IMR-90 (cell line): ENCODE results near the gene DCDC2B. TPM values are rescaled to one million over a fixed set of nuclear protein-coding genes. Genes with fewer than 3 reads are reported as not detected.

Experiments
- ATAC-seq: fragments of 200-7000 bp; cut with Tn5 transposase; 2 replicates; pipeline ENCODE4 v1.9.1; 2020; ENCODE audit warnings: low read depth, mild to moderate bottlenecking, moderate library complexity
- BruUV-seq: library from RNA; stranded (reverse); fragments of 400-500 nt; replicated peaks from 2 replicates; lab custom pipeline; 2021; lab: Mats Ljungman, UMichigan
- CTCF ChIA-PET: fragments of 300-600 bp; formaldehyde crosslinking; extraction: SDS; loops from one replicate; lab custom pipeline; 2021; ENCODE audit warnings: antibody characterized with exemption; lab: Yijun Ruan, JAX
- POLR2A ChIA-PET: fragments of 300-600 bp; sonication (Branson Sonifier 250); formaldehyde crosslinking; loops from one replicate; lab custom pipeline; 2022; ENCODE audit warnings: antibody characterized with exemption; ENCODE audit not compliant: unreplicated experiment; lab: Charles Lee
- DNase-seq: peaks from one replicate; pipeline ENCODE4 v3.0.0; 2013
- H2AFZ ChIP-seq: replicated peaks from 2 replicates; pipeline ENCODE3; 2013; ENCODE audit warnings: low read length, mild to moderate bottlenecking; ENCODE audit not compliant: poor library complexity
- H2AK5ac ChIP-seq: 2 replicates; pipeline ENCODE4 v1.6.1; 2013; ENCODE audit warnings: low read depth, low read length, inconsistent platforms
- H2AK9ac ChIP-seq: replicated peaks from 2 replicates; pipeline ENCODE3; 2013; ENCODE audit warnings: mild to moderate bottlenecking, low read depth, low read length, moderate library complexity; ENCODE audit not compliant: poor library complexity
- H2BK120ac ChIP-seq: 2 replicates; pipeline ENCODE4 v1.6.1; 2013; ENCODE audit warnings: low read depth, low read length, inconsistent platforms
- H2BK15ac ChIP-seq: 3 replicates; pipeline ENCODE4 v1.6.1; 2013; ENCODE audit warnings: low read depth, low read length, inconsistent platforms
- H2BK20ac ChIP-seq: 2 replicates; pipeline ENCODE4 v1.6.1; 2013; ENCODE audit warnings: low read depth, mild to moderate bottlenecking, inconsistent platforms, low read length, moderate library complexity
- H2BK5ac ChIP-seq: 2 replicates; pipeline ENCODE4 v1.6.1; 2013; ENCODE audit warnings: mild to moderate bottlenecking, low read depth, low read length, inconsistent platforms; ENCODE audit not compliant: poor library complexity, severe bottlenecking
- H3K14ac ChIP-seq: replicated peaks from 2 replicates; pipeline ENCODE4 v1.6.1; 2013; ENCODE audit warnings: low read depth, low read length, inconsistent platforms
- H3K18ac ChIP-seq: 2 replicates; pipeline ENCODE4 v1.6.1; 2013; ENCODE audit warnings: low read depth, low read length, control low read depth
- H3K23ac ChIP-seq: 2 replicates; pipeline ENCODE4 v1.6.1; 2013; ENCODE audit warnings: low read depth, low read length, inconsistent platforms
- H3K27ac ChIP-seq: 2 replicates; pipeline ENCODE4 v1.5.1; 2013; ENCODE audit warnings: mild to moderate bottlenecking, control low read depth, low read length; ENCODE audit not compliant: insufficient read depth
- H3K27me3 ChIP-seq: 2 replicates; pipeline ENCODE4 v1.6.1; 2013; ENCODE audit warnings: low read length; ENCODE audit not compliant: control insufficient read depth, insufficient read depth
- H3K36me3 ChIP-seq: 2 replicates; pipeline ENCODE4 v1.6.1; 2013; ENCODE audit warnings: low read length, mixed read lengths; ENCODE audit not compliant: control insufficient read depth, insufficient read depth
- H3K4ac ChIP-seq: 2 replicates; pipeline ENCODE4 v1.6.1; 2013; ENCODE audit warnings: low read depth, low read length, inconsistent platforms
- H3K4me1 ChIP-seq: 2 replicates; pipeline ENCODE4 v1.6.1; 2013; ENCODE audit warnings: low read length, mixed read lengths; ENCODE audit not compliant: control insufficient read depth, insufficient read depth
- H3K4me2 ChIP-seq: 2 replicates; pipeline ENCODE4 v1.6.1; 2013; ENCODE audit warnings: low read depth, mild to moderate bottlenecking, control low read depth, low read length, moderate library complexity
- H3K4me3 ChIP-seq: 2 replicates; pipeline ENCODE4 v1.5.1; 2013; ENCODE audit warnings: low read depth, mild to moderate bottlenecking, control low read depth, low read length, moderate library complexity; ENCODE audit not compliant: insufficient read depth
- H3K56ac ChIP-seq: 2 replicates; pipeline ENCODE4 v1.6.1; 2013; ENCODE audit warnings: low read length, inconsistent platforms; ENCODE audit not compliant: insufficient read depth; ENCODE audit errors: extremely low read depth
- H3K79me1 ChIP-seq, 2 experiments: 2 replicates each; pipeline ENCODE4 v1.6.1; 2013; ENCODE audit warnings: low read length in 2 of 2, inconsistent platforms in 1 of 2, low read depth in 1 of 2
- H3K9ac ChIP-seq: 2 replicates; pipeline ENCODE4 v1.6.1; 2013; ENCODE audit warnings: low read depth, low read length, control low read depth
- H3K9me1 ChIP-seq: 2 replicates; pipeline ENCODE4 v1.6.1; 2013; ENCODE audit warnings: low read length, inconsistent platforms; ENCODE audit not compliant: insufficient read depth
- H3K9me3 ChIP-seq: 2 replicates; pipeline ENCODE4 v1.6.1; 2013; ENCODE audit warnings: low read length; ENCODE audit not compliant: control insufficient read depth, insufficient read depth
- H4K20me1 ChIP-seq: 2 replicates; pipeline ENCODE4 v1.6.1; 2013; ENCODE audit warnings: low read length, inconsistent platforms; ENCODE audit not compliant: insufficient read depth
- H4K5ac ChIP-seq: 2 replicates; pipeline ENCODE4 v1.6.1; 2013; ENCODE audit warnings: mild to moderate bottlenecking, low read depth, low read length, control low read depth
- H4K8ac ChIP-seq, 2 experiments: 2 replicates each; pipeline ENCODE4 v1.6.1; 2013; ENCODE audit warnings: low read depth in 2 of 2, low read length in 2 of 2, control low read depth in 1 of 2, inconsistent platforms in 1 of 2
- H4K91ac ChIP-seq: 2 replicates; pipeline ENCODE4 v1.6.1; 2013; ENCODE audit warnings: low read depth, low read length, inconsistent platforms; ENCODE audit not compliant: insufficient read depth
- BHLHE40 ChIP-seq: fragments of 150-350 bp; IDR thresholded peaks from 2 replicates; pipeline ENCODE4 v1.6.1; 2016; ENCODE audit warnings: mild to moderate bottlenecking, low read depth, low read length
- CHD1 ChIP-seq: IDR thresholded peaks from 2 replicates; pipeline ENCODE4 v1.6.1; 2012; ENCODE audit warnings: low read depth, low read length, improper control_type of control experiment
- ELK1 ChIP-seq: fragments of 150-350 bp; IDR thresholded peaks from 2 replicates; pipeline ENCODE4 v1.6.1; 2016; ENCODE audit warnings: low read depth, mild to moderate bottlenecking, low read length, moderate library complexity, borderline replicate concordance
- FOS ChIP-seq: fragments of 150-350 bp; IDR thresholded peaks from 2 replicates; pipeline ENCODE4 v1.6.1; 2016; ENCODE audit warnings: low read depth, low read length
- MAFK ChIP-seq: IDR thresholded peaks from 2 replicates; pipeline ENCODE4 v1.6.1; 2012; ENCODE audit warnings: low read depth, low read length, improper control_type of control experiment
- MAZ ChIP-seq: IDR thresholded peaks from 2 replicates; pipeline ENCODE4 v1.6.1; 2012; ENCODE audit warnings: low read depth, mild to moderate bottlenecking, low read length, improper control_type of control experiment, moderate library complexity, borderline replicate concordance
- MXI1 ChIP-seq: IDR thresholded peaks from 2 replicates; pipeline ENCODE4 v1.6.1; 2012; ENCODE audit warnings: low read depth, mild to moderate bottlenecking, low read length, moderate library complexity, borderline replicate concordance
- POLR2A ChIP-seq: IDR thresholded peaks from 2 replicates; pipeline ENCODE4 v1.6.1; 2012; ENCODE audit warnings: mild to moderate bottlenecking, low read depth, low read length
- RAD21 ChIP-seq: IDR thresholded peaks from 2 replicates; pipeline ENCODE4 v1.6.1; 2012; ENCODE audit warnings: low read length, improper control_type of control experiment
- RCOR1 ChIP-seq: IDR thresholded peaks from 2 replicates; pipeline ENCODE4 v1.6.1; 2012; ENCODE audit warnings: mild to moderate bottlenecking, low read length, improper control_type of control experiment; ENCODE audit not compliant: insufficient replicate concordance
- RFX5 ChIP-seq: IDR thresholded peaks from 2 replicates; pipeline ENCODE4 v1.8.0; 2012; ENCODE audit warnings: low read depth, mild to moderate bottlenecking, low read length, moderate library complexity
- SMC3 ChIP-seq: fragments of 150-350 bp; IDR thresholded peaks from 2 replicates; pipeline ENCODE4 v1.6.1; 2016; ENCODE audit warnings: low read depth, mild to moderate bottlenecking, antibody characterized with exemption, low read length, moderate library complexity
- WGBS, 2 experiments: methylation state at CpG; one replicate each; pipeline versions ENCODE4 v1.1.5 to v1.1.7; 2013; ENCODE audit warnings: missing lambda C conversion rate in 2 of 2; ENCODE audit not compliant: insufficient read length in 1 of 2; ENCODE audit errors: extremely low coverage in 2 of 2; 5-methylcytosine and 5-hydroxymethylcytosine counted together
- dilution Hi-C: fragments of 300-500 bp; cut with HindIII; formaldehyde crosslinking; loops from one replicate; pipeline ENCODE4 v1.14.3; 2018; ENCODE audit warnings: low sequenced_read_pairs; ENCODE audit not compliant: unreplicated experiment
- in situ Hi-C: fragments of 300-500 bp; cut with MboI; formaldehyde crosslinking; loops from 3 replicates; pipeline ENCODE4 v1.14.3; 2019; ENCODE audit warnings: low sequenced_read_pairs, inconsistent platforms, mixed read lengths
- intact Hi-C: fragments of 100-400 bp; cut with micrococcal nuclease; formaldehyde crosslinking; loops from 2 replicates; pipeline ENCODE4 v1.10.0; 2022
- polyA plus RNA-seq, 3 experiments: library from polyadenylated mRNA; depleted of rRNA; stranded (reverse); fragments of >200 nt; gene quantifications; 2 replicates each; pipeline ENCODE4 v1.2.3, GENCODE V29; 2012; ENCODE audit warnings: low replicate concordance in 1 of 3
- total RNA-seq: library from RNA; depleted of rRNA; stranded (reverse); fragments of >200 nt; gene quantifications from 2 replicates; pipeline ENCODE4 v1.2.3, GENCODE V29; 2012
- TF ChIP-seq, protein P1 (sequence below): conservative IDR thresholded peaks from 2 replicates; pipeline ENCODE4 v1.5.1; 2012; ENCODE audit warnings: mild to moderate bottlenecking, low read depth, low read length, improper control_type of control experiment
- TF ChIP-seq, protein P2 (sequence below): fragments of 150-350 bp; IDR thresholded peaks from 2 replicates; pipeline ENCODE4 v1.6.1; 2017; ENCODE audit warnings: mild to moderate bottlenecking, antibody characterized with exemption, low read length, low read depth

Gene DCDC2B
- total and polyA plus RNA-seq, 2 of the 4 experiments (the other 2 are of a cell fraction), result not detected

GRCh38 chr1:32221980-32222755 lies 13.3 kb downstream of the DCDC2B start, which contains the start of the genes EIF3I and TMEM234:
Gene EIF3I, plus strand, starts transcription at chr1:32222407. Its CDS starts 35 bp downstream, at chr1:32222442.
Gene TMEM234, minus strand, starts transcription at chr1:32222353. Its CDS starts 31 bp downstream, at chr1:32222322.
- Histone ChIP-seq H2BK20ac (no peak within 1 kb of the TSS), H2BK15ac (peak within 1 kb of the TSS; percentile 17; the same call in 1 of the 3 replicates), H2AFZ (peak within 1 kb of the TSS; percentile 84), H2BK5ac (peak within 1 kb of the TSS; percentile 71), H2AK9ac (peak within 1 kb of the TSS; percentile 98), H3K27me3 (no peaks in the 10 kb centered on the region), H3K27ac (peak within 1 kb of the TSS; percentile 86), H4K5ac (peak within 1 kb of the TSS; percentile 90), H3K9me3 (no peaks in the 10 kb centered on the region), H4K8ac (peak within 1 kb of the TSS; percentile 96 to 98), H3K14ac (peak within 1 kb of the TSS; percentile 96), H4K91ac (peak within 1 kb of the TSS; percentile 85), H3K4ac (peak within 1 kb of the TSS; percentile 96), H3K18ac (peak within 1 kb of the TSS; percentile 47), H3K79me1 (peaks cover 37 to 62% of the 10 kb centered on the region in 2 experiments), H3K4me3 (peak within 1 kb of the TSS; percentile 84), H3K4me1 (peaks cover 12% of the 10 kb centered on the region), H2BK120ac (peak within 1 kb of the TSS; percentile 48; the same call in 1 of the 2 replicates), H3K9ac (peak within 1 kb of the TSS; percentile 88), H3K36me3 (peaks cover 31% of the 10 kb centered on the region), H3K56ac (peak within 1 kb of the TSS; percentile 92), H3K23ac (peak within 1 kb of the TSS; percentile 93), H3K9me1 (peaks cover 13% of the 10 kb centered on the region), H4K20me1 (0 out of 2 replicates have a peak, but pooled peaks cover 4% of the 10 kb centered on the region), H3K4me2 (peak within 1 kb of the TSS; percentile 100), H2AK5ac (peak within 1 kb of the TSS; percentile 98)
- BruUV-seq, result TSS peak; percentile 49
- TF ChIP-seq MAZ (peak; percentile 37; the same call in 1 of the 2 replicates), BHLHE40 (no peak), RAD21 (no peak), MXI1 (peak; percentile 58; the same call in 1 of the 2 replicates), SMC3 (no peak), RFX5 (no peak), ELK1 (no peak), FOS (no peak), MAFK (no peak), POLR2A (peak; percentile 94), CHD1 (no peak), RCOR1 (no peak)
- TF ChIP-seq, protein P1, sequence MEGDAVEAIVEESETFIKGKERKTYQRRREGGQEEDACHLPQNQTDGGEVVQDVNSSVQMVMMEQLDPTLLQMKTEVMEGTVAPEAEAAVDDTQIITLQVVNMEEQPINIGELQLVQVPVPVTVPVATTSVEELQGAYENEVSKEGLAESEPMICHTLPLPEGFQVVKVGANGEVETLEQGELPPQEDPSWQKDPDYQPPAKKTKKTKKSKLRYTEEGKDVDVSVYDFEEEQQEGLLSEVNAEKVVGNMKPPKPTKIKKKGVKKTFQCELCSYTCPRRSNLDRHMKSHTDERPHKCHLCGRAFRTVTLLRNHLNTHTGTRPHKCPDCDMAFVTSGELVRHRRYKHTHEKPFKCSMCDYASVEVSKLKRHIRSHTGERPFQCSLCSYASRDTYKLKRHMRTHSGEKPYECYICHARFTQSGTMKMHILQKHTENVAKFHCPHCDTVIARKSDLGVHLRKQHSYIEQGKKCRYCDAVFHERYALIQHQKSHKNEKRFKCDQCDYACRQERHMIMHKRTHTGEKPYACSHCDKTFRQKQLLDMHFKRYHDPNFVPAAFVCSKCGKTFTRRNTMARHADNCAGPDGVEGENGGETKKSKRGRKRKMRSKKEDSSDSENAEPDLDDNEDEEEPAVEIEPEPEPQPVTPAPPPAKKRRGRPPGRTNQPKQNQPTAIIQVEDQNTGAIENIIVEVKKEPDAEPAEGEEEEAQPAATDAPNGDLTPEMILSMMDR, result no peak
- TF ChIP-seq, protein P2, sequence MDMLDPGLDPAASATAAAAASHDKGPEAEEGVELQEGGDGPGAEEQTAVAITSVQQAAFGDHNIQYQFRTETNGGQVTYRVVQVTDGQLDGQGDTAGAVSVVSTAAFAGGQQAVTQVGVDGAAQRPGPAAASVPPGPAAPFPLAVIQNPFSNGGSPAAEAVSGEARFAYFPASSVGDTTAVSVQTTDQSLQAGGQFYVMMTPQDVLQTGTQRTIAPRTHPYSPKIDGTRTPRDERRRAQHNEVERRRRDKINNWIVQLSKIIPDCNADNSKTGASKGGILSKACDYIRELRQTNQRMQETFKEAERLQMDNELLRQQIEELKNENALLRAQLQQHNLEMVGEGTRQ, result 0 out of 2 replicates have a peak, but pooled peaks have one; percentile 9
- CTCF ChIA-PET, result no interaction called here
- POLR2A ChIA-PET, result no interaction called here
- intact Hi-C loops, result loop anchor here (5.0 kb wide), 1 partner anchor 70 kb away; the partner anchor contains the start of gene HDAC1
- DNase-seq, result peak; percentile 91
- dilution Hi-C loops, result no loop called here
- 1% methylated on average over 22 of the region's 46 CpGs; no CpG with 5 or more reads in 1 of the 2 experiments for WGBS, 2 experiments
- in situ Hi-C loops, result no loop called here
- peak; percentile 89 for ATAC-seq
